ENCODE measurements around the gene TRIM42.

TRIM42 gene

GRCh38 chr3:140706360-140706759 lies 28.5 kb downstream of the TRIM42 start:
- no peak overlapping the region for H3K4me3 ChIP-seq (replicated peaks; ENCODE audit: low read depth, low read length)
- no peak for TF ChIP-seq CTCF (IDR thresholded peaks at IDR 0.05; ENCODE audit: low read length, missing control alignments)
- no peak for DNase-seq (ENCODE audit: low read depth)

GRCh38 chr3:140708815-140709214 lies 31.0 kb downstream of the TRIM42 start:
- no peak for DNase-seq (ENCODE audit: low read depth)
- no peak overlapping the region for H3K4me3 ChIP-seq (replicated peaks; ENCODE audit: low read depth, low read length)
- no peak for TF ChIP-seq CTCF (IDR thresholded peaks at IDR 0.05; ENCODE audit: low read length, missing control alignments)

GRCh38 chr3:140709751-140710150 lies 31.9 kb downstream of the TRIM42 start:
- H3K4me3 ChIP-seq (replicated peaks; ENCODE audit: low read depth, low read length): no peak overlapping the region
- no peak for TF ChIP-seq CTCF (IDR thresholded peaks at IDR 0.05; ENCODE audit: low read length, missing control alignments)
- no peak for DNase-seq (ENCODE audit: low read depth)

GRCh38 chr3:140710711-140711389 lies 33.0 kb downstream of the TRIM42 start:
- H3K4me3 ChIP-seq (replicated peaks; ENCODE audit: low read depth, low read length): no peak overlapping the region
- DNase-seq (ENCODE audit: low read depth): no peak
- TF ChIP-seq CTCF (IDR thresholded peaks at IDR 0.05; ENCODE audit: low read length, missing control alignments): no peak

- no peak overlapping the region for H3K4me3 ChIP-seq (replicated peaks; ENCODE audit: low read depth, low read length)
- no peak for TF ChIP-seq CTCF (IDR thresholded peaks at IDR 0.05; ENCODE audit: low read length, missing control alignments)
- DNase-seq (ENCODE audit: low read depth): no peak
Measured at GRCh38 chr3:140711390-140712035, 33.6 kb downstream of the TRIM42 start.

- DNase-seq (ENCODE audit: low read depth): no peak
- TF ChIP-seq CTCF (IDR thresholded peaks at IDR 0.05; ENCODE audit: low read length, missing control alignments): no peak
- no peak overlapping the region for H3K4me3 ChIP-seq (replicated peaks; ENCODE audit: low read depth, low read length)
Measured at GRCh38 chr3:140712301-140712700, 34.4 kb downstream of the TRIM42 start.

GRCh38 chr3:140715035-140715434 lies 37.2 kb downstream of the TRIM42 start:
- no peak overlapping the region for H3K4me3 ChIP-seq (replicated peaks; ENCODE audit: low read depth, low read length)
- DNase-seq (ENCODE audit: low read depth): no peak
- TF ChIP-seq CTCF (IDR thresholded peaks at IDR 0.05; ENCODE audit: low read length, missing control alignments): no peak
